K562 (cell line): ENCODE results near the gene TMEM129. TPM values are rescaled to one million over a fixed set of nuclear protein-coding genes. Genes with fewer than 3 reads are reported as not detected.

Experiments
- CTBP1 ChIP-seq: fragments of 450-650 bp; IDR thresholded peaks from 2 replicates; pipeline ENCODE4 v1.6.1; 2016; ENCODE audit warnings: borderline replicate concordance
- DACH1 ChIP-seq: fragments of 450-650 bp; IDR thresholded peaks from 2 replicates; pipeline ENCODE4 v1.6.1; 2018; ENCODE audit not compliant: partially characterized antibody
- E2F5 ChIP-seq: sonication (generic); formaldehyde crosslinking; IDR thresholded peaks from 2 replicates; pipeline ENCODE4 v1.8.0; 2022; ENCODE audit warnings: mild to moderate bottlenecking, missing genetic modification reagents
- ERF ChIP-seq: fragments of 450-650 bp; formaldehyde crosslinking; IDR thresholded peaks from 2 replicates; pipeline ENCODE4 v1.4.0; 2020; ENCODE audit warnings: mild to moderate bottlenecking, mixed read lengths
- HMGXB4 ChIP-seq: sonication (generic); formaldehyde crosslinking; IDR thresholded peaks from 2 replicates; pipeline ENCODE4 v1.8.1; 2023; ENCODE audit warnings: mild to moderate bottlenecking, missing genetic modification reagents
- ILK ChIP-seq: fragments of 450-650 bp; IDR thresholded peaks from 2 replicates; pipeline ENCODE4 v1.6.1; 2016; ENCODE audit warnings: missing genetic modification characterization, low read depth, mild to moderate bottlenecking, missing compliant biosample characterization, moderate library complexity, borderline replicate concordance
- IRF1 ChIP-seq: sonication (generic); formaldehyde crosslinking; IDR thresholded peaks from 2 replicates; pipeline ENCODE4 v1.8.0; 2022; ENCODE audit warnings: missing genetic modification reagents, mild to moderate bottlenecking, borderline replicate concordance
- LARP7 ChIP-seq: fragments of 450-650 bp; IDR thresholded peaks from 2 replicates; pipeline ENCODE4 v1.6.1; 2016
- PTTG1 ChIP-seq: fragments of 450-650 bp; IDR thresholded peaks from 2 replicates; pipeline ENCODE4 v1.6.1; 2016; ENCODE audit warnings: low read depth, mild to moderate bottlenecking, missing genetic modification characterization, missing compliant biosample characterization
- RBM22 ChIP-seq: fragments of 200-400 bp; formaldehyde crosslinking; IDR thresholded peaks from 2 replicates; pipeline ENCODE4 v1.6.1; 2018; ENCODE audit warnings: low read length, low read depth; ENCODE audit not compliant: poor library complexity, severe bottlenecking
- SLC30A9 ChIP-seq: fragments of 250-450 bp; sonication (Bioruptor Pico); IDR thresholded peaks from 2 replicates; pipeline ENCODE4 v1.8.0; 2022; ENCODE audit warnings: mild to moderate bottlenecking, moderate library complexity
- SMAD2 ChIP-seq: fragments of 150-350 bp; IDR thresholded peaks from 2 replicates; pipeline ENCODE4 v1.6.1; 2014; ENCODE audit warnings: low read depth, mild to moderate bottlenecking, low read length
- SREBF1 ChIP-seq: fragments of 150-350 bp; IDR thresholded peaks from 2 replicates; pipeline ENCODE4 v1.6.1; 2014; ENCODE audit warnings: antibody characterized with exemption, low read depth, low read length, borderline replicate concordance
- ZNF165 ChIP-seq: fragments of 250-450 bp; sonication (Bioruptor Pico); IDR thresholded peaks from 2 replicates; pipeline ENCODE4 v1.4.0; 2020; ENCODE audit warnings: borderline replicate concordance
- ZNF174 ChIP-seq: fragments of 250-450 bp; sonication (Bioruptor Pico); IDR thresholded peaks from 2 replicates; pipeline ENCODE4 v1.4.0; 2020; ENCODE audit warnings: mild to moderate bottlenecking
- ZNF197 ChIP-seq: fragments of 200-800 bp; sonication (Bioruptor generic); IDR thresholded peaks from 2 replicates; pipeline ENCODE4 v1.6.1; 2016; ENCODE audit warnings: low read depth, missing genetic modification characterization, missing compliant biosample characterization
- ZNF780A ChIP-seq: fragments of 250-450 bp; sonication (Bioruptor Pico); IDR thresholded peaks from 2 replicates; pipeline ENCODE4 v1.5.0; 2021; ENCODE audit warnings: mild to moderate bottlenecking
- ZNF79 ChIP-seq: fragments of 250-450 bp; sonication (Bioruptor Pico); IDR thresholded peaks from 2 replicates; pipeline ENCODE4 v1.4.0; 2020; ENCODE audit warnings: low read depth, mild to moderate bottlenecking, moderate library complexity
- polyA plus RNA-seq, 8 experiments: library from polyadenylated mRNA; depleted of rRNA in 4 of 8; stranded (reverse) in 5 of 8; unstranded in 3 of 8; fragments of >200 nt; fragmentation: Nextera tagmentation in 2 of 8; fragmentation: Illumina TruSeq in 1 of 8; extraction: Ambion mirVana in 2 of 8; extraction: Trizol in 1 of 8; gene quantifications; 2 replicates each; pipeline versions ENCODE4 v1.2.1 to v1.2.3, GENCODE V29; 2011 to 2014; ENCODE audit warnings: inconsistent platforms in 1 of 8, missing spikeins in 1 of 8
- total RNA-seq, 7 experiments: library from RNA; depleted of rRNA in 6 of 7; stranded (reverse); fragments of >200 nt in 6 of 7; fragmentation: Illumina TruSeq in 2 of 7; extraction: Trizol in 2 of 7; gene quantifications; 2 replicates each; pipeline versions ENCODE4 v1.2.1 to v1.2.3, GENCODE V29; 2011 to 2021; ENCODE audit warnings: low replicate concordance in 1 of 7
- TF ChIP-seq, protein P1 (sequence below): fragments of 450-650 bp; formaldehyde crosslinking; IDR thresholded peaks from 2 replicates; pipeline ENCODE4 v1.4.0; 2020; ENCODE audit warnings: mild to moderate bottlenecking
- TF ChIP-seq, protein P2 (sequence below): fragments of 200-800 bp; sonication (Bioruptor generic); IDR thresholded peaks from 2 replicates; pipeline ENCODE4 v1.6.1; 2016; ENCODE audit warnings: missing genetic modification characterization, missing compliant biosample characterization

The TMEM129 gene
- total and polyA plus RNA-seq, 9 of the 15 experiments (the other 6 are each of a cell fraction or from before 2014, with no cell fraction given), result 0.34 to 47.2 (median 18.8) TPM

DNA sequence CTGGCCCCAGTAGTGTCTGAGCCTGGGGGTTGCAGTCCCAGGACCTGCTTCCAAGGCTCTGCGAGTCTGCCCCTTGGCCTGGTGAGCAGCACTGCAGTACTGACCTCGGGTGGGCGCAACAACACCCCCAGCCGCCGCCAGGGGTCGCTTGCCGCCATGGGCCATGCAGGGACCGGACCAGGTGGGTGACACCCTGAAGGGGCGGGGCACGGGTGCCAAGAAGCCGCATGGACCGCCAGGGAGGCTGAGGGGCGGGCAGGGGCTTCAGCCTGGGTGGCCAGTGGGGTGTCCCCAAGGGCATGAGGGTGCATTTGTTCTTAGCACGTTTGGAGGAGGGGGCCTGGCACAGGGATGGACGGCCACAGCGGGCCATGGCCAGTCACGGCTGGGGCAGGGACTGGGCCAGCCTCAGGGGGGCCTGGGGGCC lies 25.2 kb upstream of the TMEM129 start (continued):
- TF ChIP-seq IRF1 (CRISPR knock-in tag) (0 out of 2 replicates have a peak, but pooled peaks have one; percentile 10), ERF (CRISPR knock-in tag) (no peak), ZNF174 (no peak), ZNF780A (no peak), DACH1 (peak; percentile 42), HMGXB4 (CRISPR knock-in tag) (no peak), ZNF197 (no peak), SMAD2 (no peak), PTTG1 (no peak), LARP7 (no peak), CTBP1 (peak; percentile 38; the same call in 1 of the 2 replicates), SLC30A9 (CRISPR knock-in tag) (no peak), SREBF1 (no peak), ILK (tag) (no peak), ZNF165 (CRISPR knock-in tag) (no peak), RBM22 (peak; percentile 82), ZNF79 (no peak), E2F5 (no peak)
- TF ChIP-seq, protein P1, sequence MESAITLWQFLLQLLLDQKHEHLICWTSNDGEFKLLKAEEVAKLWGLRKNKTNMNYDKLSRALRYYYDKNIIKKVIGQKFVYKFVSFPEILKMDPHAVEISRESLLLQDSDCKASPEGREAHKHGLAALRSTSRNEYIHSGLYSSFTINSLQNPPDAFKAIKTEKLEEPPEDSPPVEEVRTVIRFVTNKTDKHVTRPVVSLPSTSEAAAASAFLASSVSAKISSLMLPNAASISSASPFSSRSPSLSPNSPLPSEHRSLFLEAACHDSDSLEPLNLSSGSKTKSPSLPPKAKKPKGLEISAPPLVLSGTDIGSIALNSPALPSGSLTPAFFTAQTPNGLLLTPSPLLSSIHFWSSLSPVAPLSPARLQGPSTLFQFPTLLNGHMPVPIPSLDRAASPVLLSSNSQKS (CRISPR knock-in tag), result no peak
- TF ChIP-seq, protein P2, sequence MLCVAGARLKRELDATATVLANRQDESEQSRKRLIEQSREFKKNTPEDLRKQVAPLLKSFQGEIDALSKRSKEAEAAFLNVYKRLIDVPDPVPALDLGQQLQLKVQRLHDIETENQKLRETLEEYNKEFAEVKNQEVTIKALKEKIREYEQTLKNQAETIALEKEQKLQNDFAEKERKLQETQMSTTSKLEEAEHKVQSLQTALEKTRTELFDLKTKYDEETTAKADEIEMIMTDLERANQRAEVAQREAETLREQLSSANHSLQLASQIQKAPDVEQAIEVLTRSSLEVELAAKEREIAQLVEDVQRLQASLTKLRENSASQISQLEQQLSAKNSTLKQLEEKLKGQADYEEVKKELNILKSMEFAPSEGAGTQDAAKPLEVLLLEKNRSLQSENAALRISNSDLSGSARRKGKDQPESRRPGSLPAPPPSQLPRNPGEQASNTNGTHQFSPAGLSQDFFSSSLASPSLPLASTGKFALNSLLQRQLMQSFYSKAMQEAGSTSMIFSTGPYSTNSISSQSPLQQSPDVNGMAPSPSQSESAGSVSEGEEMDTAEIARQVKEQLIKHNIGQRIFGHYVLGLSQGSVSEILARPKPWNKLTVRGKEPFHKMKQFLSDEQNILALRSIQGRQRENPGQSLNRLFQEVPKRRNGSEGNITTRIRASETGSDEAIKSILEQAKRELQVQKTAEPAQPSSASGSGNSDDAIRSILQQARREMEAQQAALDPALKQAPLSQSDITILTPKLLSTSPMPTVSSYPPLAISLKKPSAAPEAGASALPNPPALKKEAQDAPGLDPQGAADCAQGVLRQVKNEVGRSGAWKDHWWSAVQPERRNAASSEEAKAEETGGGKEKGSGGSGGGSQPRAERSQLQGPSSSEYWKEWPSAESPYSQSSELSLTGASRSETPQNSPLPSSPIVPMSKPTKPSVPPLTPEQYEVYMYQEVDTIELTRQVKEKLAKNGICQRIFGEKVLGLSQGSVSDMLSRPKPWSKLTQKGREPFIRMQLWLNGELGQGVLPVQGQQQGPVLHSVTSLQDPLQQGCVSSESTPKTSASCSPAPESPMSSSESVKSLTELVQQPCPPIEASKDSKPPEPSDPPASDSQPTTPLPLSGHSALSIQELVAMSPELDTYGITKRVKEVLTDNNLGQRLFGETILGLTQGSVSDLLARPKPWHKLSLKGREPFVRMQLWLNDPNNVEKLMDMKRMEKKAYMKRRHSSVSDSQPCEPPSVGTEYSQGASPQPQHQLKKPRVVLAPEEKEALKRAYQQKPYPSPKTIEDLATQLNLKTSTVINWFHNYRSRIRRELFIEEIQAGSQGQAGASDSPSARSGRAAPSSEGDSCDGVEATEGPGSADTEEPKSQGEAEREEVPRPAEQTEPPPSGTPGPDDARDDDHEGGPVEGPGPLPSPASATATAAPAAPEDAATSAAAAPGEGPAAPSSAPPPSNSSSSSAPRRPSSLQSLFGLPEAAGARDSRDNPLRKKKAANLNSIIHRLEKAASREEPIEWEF (CRISPR knock-in tag), result no peak
